Measurements from ENCODE around the gene GJB6.

GJB6 gene

GRCh38 chr13:20190076-20190475 lies 42.0 kb downstream of the GJB6 start:
- H3K27ac ChIP-seq = no peak overlapping the region
- no peak for TF ChIP-seq CTCF (IDR thresholded peaks at IDR 0.05)
- H3K4me1 ChIP-seq = peaks cover 0 to 28% (median 24%) of the 10 kb centered on the region in 4 donors
- H3K36me3 ChIP-seq = no peaks in the 10 kb centered on the region
- intact Hi-C loops (cut with DNase I; ENCODE audit: low total_unique reads) = no loop called here
- no peak overlapping the region for H3K4me3 ChIP-seq
- H3K9me3 ChIP-seq = no peaks in the 10 kb centered on the region
- H3K27me3 ChIP-seq = peaks cover 14 to 66% of the 10 kb centered on the region in 2 donors
- DNase-seq = no peak

- peaks cover 14 to 64% of the 10 kb centered on the region in 2 donors for H3K27me3 ChIP-seq
- DNase-seq = no peak
- H3K27ac ChIP-seq = no peak overlapping the region
- H3K4me3 ChIP-seq = no peak overlapping the region
- no peak for TF ChIP-seq CTCF (IDR thresholded peaks at IDR 0.05)
- intact Hi-C loops (cut with DNase I; ENCODE audit: low total_unique reads) = no loop called here
- no peaks in the 10 kb centered on the region for H3K9me3 ChIP-seq
- peaks cover 0 to 24% (median 19%) of the 10 kb centered on the region in 4 donors for H3K4me1 ChIP-seq
- no peaks in the 10 kb centered on the region for H3K36me3 ChIP-seq
Observed at GRCh38 chr13:20188667-20189553, 43.2 kb downstream of the GJB6 start.

GRCh38 chr13:20186771-20187170 lies 45.3 kb downstream of the GJB6 start:
- Histone ChIP-seq H3K27me3 (peaks cover 0 to 43% of the 10 kb centered on the region in 2 donors), H3K36me3 (no peaks in the 10 kb centered on the region), H3K4me1 (peaks cover 0 to 2% (median under 1%) of the 10 kb centered on the region in 4 donors), H3K9me3 (no peaks in the 10 kb centered on the region), H3K27ac (no peak overlapping the region), H3K4me3 (no peak overlapping the region)
- intact Hi-C loops (cut with DNase I; ENCODE audit: low total_unique reads) = no loop called here
- TF ChIP-seq CTCF (IDR thresholded peaks at IDR 0.05) = no peak
- DNase-seq = no peak

GRCh38 chr13:20185366-20186056 lies 46.6 kb downstream of the GJB6 start:
- TF ChIP-seq CTCF (IDR thresholded peaks at IDR 0.05) = no peak
- no peak for DNase-seq
- H3K27ac ChIP-seq = no peak overlapping the region

GRCh38 chr13:20182231-20182846 lies 49.8 kb downstream of the GJB6 start:
- Histone ChIP-seq H3K27me3 (peaks cover 0 to 66% of the 10 kb centered on the region in 2 donors), H3K9me3 (no peaks in the 10 kb centered on the region), H3K4me1 (peaks cover 0 to 4% (median 0%) of the 10 kb centered on the region in 4 donors), H3K4me3 (no peak overlapping the region), H3K27ac (no peak overlapping the region), H3K36me3 (no peaks in the 10 kb centered on the region)
- TF ChIP-seq CTCF (IDR thresholded peaks at IDR 0.05) = peak; percentile 59 to 80
- intact Hi-C loops (cut with DNase I; ENCODE audit: low total_unique reads) = no loop called here
- DNase-seq = no peak

More at GRCh38 chr13:20185366-20186056, 46.6 kb downstream of the GJB6 start:
- H3K9me3 ChIP-seq = no peaks in the 10 kb centered on the region
- H3K4me1 ChIP-seq = no peaks in the 10 kb centered on the region
- intact Hi-C loops (cut with DNase I; ENCODE audit: low total_unique reads) = no loop called here
- no peak overlapping the region for H3K4me3 ChIP-seq
- H3K27me3 ChIP-seq = peaks cover 0 to 43% of the 10 kb centered on the region in 2 donors
- no peaks in the 10 kb centered on the region for H3K36me3 ChIP-seq

All from tibial artery (tissue), 4 donors.